HG03575 (cell line): ENCODE data around the gene C17orf78.
"Not testable (repeated sequence)": the region's sequence is repeated elsewhere in the genome, so short reads cannot be mapped to it uniquely, and the experiment has no call there.

Experiments used
- ATAC-seq: cut with Tn5 transposase; IDR thresholded peaks from one replicate; pipeline ENCODE4 v1.9.1; 2021; ENCODE audit not compliant: unreplicated experiment, insufficient number of reproducible peaks, low FRiP score; ENCODE audit errors: extremely low read depth

C17orf78 gene

GRCh38 chr17:37375706-37376105 is at the start of gene C17orf78:
TSS of gene C17orf78 (plus strand) at chr17:37375985. CDS start at chr17:37376093, 108 bp downstream.
- ATAC-seq: no peak

DNA sequence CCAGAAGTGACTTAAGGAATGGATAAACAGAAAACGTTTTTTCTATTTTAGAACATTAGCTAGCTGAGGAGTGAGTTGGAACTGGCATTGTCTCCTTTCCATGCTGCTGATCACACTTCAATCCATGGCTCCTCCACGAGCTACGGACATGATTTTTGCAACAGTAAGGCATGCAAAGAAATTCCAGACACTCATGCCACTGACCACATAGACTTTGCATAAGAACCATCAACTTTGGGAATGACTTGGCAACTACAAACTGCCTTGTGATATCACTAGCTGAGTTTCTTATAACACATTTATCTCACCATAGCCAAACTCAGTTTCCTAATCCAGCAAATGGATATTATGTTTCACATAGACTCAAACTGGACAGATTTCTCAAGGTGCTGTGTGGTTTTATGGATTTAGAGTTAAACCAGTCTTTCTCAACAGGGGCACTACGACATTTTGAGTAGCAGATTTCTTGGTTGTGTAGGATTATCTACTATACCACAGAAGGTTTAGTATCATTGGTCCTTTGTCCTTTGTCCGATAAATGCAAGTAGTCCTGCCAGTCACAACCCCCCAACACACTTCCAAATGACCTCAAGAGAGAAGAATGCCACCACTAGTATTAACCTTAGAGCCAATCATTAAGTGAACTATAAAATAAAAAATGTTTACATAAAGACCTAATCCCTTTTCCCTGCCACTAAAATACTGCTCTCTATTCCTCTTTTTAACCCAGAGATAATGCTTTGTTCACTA is 48.3 kb upstream of the C17orf78 start:
- ATAC-seq: no peak

GRCh38 chr17:37338847-37339246 is 36.9 kb upstream of the C17orf78 start:
- ATAC-seq: no peak

DNA sequence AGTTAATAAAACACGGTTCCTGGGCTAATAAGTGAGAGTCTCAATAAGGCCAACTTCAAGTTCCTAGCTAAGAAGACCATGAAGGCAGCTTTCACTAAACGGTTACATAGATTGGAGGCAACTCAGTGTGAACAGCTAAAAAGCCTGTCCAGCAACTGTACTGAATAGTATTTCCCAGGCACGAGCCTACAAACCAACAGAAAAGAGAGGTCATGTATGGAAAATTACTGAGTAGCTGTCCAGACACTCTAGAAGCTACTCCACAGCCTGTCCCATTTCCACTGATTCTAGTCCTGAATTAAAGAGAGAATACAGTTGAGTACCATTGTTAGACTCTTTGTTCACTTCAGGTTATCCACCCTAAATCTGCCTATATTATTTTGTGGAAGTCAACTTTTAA is 36.5 kb upstream of the C17orf78 start:
- no peak for ATAC-seq

GRCh38 chr17:37340804-37341203 is 35.0 kb upstream of the C17orf78 start:
- no peak for ATAC-seq

- no peak for ATAC-seq
Observed at GRCh38 chr17:37342589-37342988, 33.2 kb upstream of the C17orf78 start.

DNA sequence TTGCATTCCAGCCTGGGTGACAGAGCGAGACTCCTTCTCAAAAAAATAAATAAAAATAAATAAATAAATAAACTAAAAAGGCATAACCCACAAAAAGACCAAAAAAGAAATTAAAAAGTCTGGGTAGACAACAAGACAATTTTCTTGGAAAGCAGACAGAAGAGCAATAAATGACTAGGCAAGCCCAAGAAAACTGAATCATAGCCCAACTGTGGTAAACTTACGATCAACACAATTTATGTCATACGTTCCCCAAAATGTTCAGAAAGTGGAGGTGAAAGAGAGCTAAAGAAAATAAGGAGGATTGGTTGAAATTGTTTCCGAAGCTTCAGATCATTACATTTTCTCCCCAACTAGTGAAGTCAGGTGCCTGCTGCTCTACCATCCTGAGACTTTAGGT is 31.3 kb upstream of the C17orf78 start:
- no peak for ATAC-seq

GRCh38 chr17:37346863-37347402 is 28.9 kb upstream of the C17orf78 start:
- not testable (repeated sequence) for ATAC-seq

DNA sequence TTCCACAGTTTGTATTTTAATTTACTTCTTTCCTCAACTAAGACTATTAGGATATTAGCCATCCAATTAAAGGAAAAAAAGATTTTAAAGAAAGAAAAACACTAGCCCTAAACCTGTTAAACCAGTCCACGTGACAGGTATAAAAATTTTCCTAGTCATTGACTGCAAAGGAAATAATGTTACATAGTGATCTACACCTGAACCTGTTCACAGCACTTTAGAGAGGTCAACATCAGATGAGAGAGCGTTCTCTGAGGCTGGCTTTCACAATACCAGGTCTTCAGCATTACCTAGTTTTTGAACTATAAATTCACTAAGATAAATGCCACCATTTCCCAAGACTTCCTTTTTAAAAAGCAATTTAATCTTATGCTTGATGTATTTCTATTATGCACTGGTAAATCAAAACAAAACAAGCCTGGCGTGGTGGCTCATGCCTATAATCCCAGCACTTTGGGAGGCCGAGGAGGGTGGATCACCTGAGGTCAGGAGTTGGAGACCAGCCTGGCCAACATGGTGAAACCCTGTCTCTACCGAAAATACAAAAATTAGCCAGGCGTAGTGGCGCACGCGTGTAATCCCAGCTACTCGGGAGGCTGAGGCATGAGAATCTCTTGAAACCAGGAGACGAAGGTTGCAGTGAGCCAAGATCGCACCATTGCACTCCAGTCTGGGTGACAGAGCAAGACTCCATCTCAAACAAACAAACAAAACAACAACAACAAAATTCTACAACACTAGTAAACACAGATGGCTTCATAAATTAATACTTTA is 18.8 kb upstream of the C17orf78 start:
- not testable (repeated sequence) for ATAC-seq

DNA sequence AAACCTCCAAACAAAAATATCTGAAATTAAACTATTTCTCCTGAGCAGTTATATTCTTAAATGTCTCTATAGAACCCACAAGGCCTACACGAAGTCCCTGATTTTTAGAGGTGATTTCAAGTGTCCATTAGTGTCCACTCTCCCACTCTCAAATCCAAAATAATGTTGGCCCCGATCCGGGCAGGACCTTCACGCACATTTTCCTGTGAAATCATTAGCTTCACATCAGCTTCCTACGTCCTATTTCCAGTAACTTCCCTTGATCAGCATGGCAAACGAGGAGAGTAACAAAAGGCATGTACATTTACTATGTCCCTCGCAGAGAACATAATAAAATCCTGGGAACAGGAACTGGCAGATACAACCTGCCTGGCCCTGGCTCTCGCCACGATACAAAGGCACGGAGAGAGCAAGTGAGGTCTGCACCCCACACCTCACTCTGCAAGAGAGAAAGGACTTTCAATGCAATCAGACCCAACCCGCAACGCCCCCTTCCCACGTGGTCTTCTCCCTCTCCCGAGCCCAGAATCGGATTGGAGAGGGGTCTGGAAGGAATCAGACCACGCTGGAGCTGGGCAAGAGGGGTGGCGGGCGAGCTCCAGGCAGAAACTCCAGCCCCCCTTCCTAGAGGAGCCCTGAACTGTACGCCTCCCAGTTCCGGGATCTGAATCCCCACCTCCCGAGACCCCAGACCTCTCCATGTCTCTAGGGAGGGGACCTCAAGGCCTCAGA is 17.5 kb upstream of the C17orf78 start:
- peak; percentile 11 for ATAC-seq

GRCh38 chr17:37358830-37359681 is 16.7 kb upstream of the C17orf78 start:
- peak; percentile 53 for ATAC-seq

DNA sequence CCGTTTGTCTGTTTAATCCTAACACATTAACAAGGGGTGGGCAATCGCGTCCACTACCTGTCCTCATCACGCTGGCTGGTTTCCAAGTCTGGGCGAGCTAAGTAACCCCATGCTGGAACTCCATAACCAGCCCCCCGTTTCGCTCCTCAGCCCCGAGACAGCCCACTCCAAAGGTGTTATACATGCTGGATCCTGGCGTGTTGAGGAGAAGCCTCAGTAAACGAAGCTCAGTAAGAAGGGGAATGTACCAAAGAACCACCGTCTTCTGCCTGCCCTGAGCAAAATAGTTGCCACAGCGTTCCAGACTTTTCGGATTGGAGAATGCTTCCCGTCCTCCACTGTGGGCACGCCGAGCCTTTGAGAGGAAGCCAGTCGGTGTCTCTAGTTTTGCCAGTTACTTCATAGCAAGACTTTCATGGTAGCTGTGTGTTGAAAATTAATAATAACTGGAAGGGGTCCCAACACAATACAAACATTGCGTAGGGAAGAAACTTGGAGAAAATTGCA is 16.1 kb upstream of the C17orf78 start:
- ATAC-seq: no peak

- ATAC-seq: no peak
Observed at GRCh38 chr17:37360632-37361031, 15.2 kb upstream of the C17orf78 start.

- ATAC-seq: no peak
Observed at GRCh38 chr17:37361543-37361942, 14.2 kb upstream of the C17orf78 start.

GRCh38 chr17:37365589-37365988 is 10.2 kb upstream of the C17orf78 start:
- no peak for ATAC-seq

- ATAC-seq: no peak
Observed at GRCh38 chr17:37368577-37368976, 7.2 kb upstream of the C17orf78 start.

DNA sequence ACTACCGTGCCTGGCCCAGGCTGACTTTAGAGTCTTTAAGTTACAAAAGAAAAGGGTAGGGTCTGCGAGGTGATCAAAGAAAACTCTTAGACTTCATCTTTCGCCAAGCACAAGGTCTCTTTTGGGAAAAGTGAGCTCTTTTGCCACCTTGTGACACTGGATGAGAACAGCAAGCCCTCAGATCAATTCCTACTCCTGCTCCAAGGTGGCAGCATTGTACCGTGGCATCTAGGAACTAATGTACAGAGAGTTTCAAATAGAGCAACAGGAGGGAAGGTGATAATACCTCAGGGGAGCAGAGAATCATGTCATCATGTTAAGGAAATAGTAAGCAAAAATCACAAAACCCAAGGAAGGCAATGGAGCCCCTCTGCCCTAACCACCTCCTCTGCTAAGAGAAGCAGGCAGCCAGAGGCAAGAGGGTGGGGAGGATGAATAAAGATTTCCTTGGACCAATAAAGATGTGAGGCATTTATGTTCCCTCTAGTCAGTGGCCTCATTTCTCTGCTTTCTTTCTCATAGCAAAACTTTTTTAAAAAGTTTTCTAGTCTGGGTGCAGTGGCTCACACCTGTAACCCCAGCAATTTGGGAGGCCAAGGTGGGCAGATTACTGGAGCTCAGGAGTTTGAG is 2.1 kb upstream of the C17orf78 start:
- ATAC-seq: no peak

DNA sequence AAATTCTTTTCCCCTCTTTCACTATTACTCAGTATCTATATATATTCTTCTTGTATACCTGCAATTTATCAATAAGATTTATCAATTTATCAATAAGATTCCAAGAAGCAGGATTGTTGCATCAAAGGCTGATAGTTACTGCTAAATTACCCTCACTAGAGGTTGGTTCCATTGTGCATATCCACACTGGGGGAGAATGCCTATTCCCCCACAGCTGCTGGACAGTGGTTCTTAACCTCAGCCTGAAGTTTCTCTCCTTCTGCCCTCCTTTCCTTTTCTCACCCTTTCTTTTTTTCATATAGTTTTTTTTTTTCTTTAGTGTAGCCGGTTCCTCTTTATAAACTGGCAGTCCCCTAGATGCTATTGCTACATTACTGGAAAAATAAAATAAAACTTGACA is 6.3 kb downstream of the C17orf78 start:
- ATAC-seq: no peak
